Mammary epithelial cell (primary cell): ENCODE results near the gene TNN.

Source experiments
- EZH2 ChIP-seq: IDR thresholded peaks from 2 replicates; pipeline ENCODE4 v1.6.1; 2012; ENCODE audit warnings: low read length, inconsistent platforms, borderline replicate concordance
- TF ChIP-seq, protein P1 (sequence below), 2 donors: IDR thresholded peaks in 1 of 2; conservative IDR thresholded peaks in 1 of 2; 2 replicates each; pipeline ENCODE4 v1.5.1; 2011 to 2012; ENCODE audit warnings: inconsistent platforms in 2 of 2, low read length in 2 of 2, mild to moderate bottlenecking in 2 of 2, control low read depth in 1 of 2, low read depth in 1 of 2; ENCODE audit not compliant: insufficient read depth in 1 of 2; ENCODE audit errors: extremely low read depth in 1 of 2

DNA sequence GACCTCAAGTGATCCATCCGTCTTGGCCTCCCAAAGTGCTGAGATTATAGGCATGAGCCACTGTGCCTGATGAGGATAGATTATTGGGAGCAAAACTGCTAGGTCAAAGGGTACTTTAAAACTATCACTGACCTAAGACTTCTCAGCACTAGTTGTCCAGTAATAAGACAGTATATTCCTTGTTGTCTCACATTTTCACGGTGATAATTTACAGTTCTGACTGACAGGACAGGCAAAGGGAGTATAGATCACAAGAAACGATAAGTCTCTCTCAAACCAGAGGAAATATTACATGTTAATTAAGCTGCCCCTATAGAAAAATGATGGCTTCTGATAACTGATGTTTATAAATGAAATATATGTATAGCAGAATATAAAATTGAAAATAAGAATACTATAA, 48.1 kb upstream of the TNN start:
- TF ChIP-seq EZH2 = no peak
- TF ChIP-seq, protein P1, sequence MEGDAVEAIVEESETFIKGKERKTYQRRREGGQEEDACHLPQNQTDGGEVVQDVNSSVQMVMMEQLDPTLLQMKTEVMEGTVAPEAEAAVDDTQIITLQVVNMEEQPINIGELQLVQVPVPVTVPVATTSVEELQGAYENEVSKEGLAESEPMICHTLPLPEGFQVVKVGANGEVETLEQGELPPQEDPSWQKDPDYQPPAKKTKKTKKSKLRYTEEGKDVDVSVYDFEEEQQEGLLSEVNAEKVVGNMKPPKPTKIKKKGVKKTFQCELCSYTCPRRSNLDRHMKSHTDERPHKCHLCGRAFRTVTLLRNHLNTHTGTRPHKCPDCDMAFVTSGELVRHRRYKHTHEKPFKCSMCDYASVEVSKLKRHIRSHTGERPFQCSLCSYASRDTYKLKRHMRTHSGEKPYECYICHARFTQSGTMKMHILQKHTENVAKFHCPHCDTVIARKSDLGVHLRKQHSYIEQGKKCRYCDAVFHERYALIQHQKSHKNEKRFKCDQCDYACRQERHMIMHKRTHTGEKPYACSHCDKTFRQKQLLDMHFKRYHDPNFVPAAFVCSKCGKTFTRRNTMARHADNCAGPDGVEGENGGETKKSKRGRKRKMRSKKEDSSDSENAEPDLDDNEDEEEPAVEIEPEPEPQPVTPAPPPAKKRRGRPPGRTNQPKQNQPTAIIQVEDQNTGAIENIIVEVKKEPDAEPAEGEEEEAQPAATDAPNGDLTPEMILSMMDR (conservative IDR thresholded peaks at IDR 0.05 in 1 of 2, IDR thresholded peaks at IDR 0.05 in 1 of 2; ENCODE audit: extremely low read depth in 1 of 2, insufficient read depth in 1 of 2, low read depth in 1 of 2, low read length in 2 of 2) = no peak
